Hippocampal formation (tissue), 2 donors: ENCODE measurements around the gene SEC63.
A peak's percentile ranks its signal among the peaks of the same experiment; 100 is the strongest.
"Not testable (repeated sequence)": the region's sequence is repeated elsewhere in the genome, so short reads cannot be mapped to it uniquely, and the experiment has no call there.

Source experiments
- DNase-seq, 2 donors: peaks; one replicate each; lab custom pipeline; 2025; lab: John Stamatoyannopoulos, UW

The SEC63 gene, protein sequence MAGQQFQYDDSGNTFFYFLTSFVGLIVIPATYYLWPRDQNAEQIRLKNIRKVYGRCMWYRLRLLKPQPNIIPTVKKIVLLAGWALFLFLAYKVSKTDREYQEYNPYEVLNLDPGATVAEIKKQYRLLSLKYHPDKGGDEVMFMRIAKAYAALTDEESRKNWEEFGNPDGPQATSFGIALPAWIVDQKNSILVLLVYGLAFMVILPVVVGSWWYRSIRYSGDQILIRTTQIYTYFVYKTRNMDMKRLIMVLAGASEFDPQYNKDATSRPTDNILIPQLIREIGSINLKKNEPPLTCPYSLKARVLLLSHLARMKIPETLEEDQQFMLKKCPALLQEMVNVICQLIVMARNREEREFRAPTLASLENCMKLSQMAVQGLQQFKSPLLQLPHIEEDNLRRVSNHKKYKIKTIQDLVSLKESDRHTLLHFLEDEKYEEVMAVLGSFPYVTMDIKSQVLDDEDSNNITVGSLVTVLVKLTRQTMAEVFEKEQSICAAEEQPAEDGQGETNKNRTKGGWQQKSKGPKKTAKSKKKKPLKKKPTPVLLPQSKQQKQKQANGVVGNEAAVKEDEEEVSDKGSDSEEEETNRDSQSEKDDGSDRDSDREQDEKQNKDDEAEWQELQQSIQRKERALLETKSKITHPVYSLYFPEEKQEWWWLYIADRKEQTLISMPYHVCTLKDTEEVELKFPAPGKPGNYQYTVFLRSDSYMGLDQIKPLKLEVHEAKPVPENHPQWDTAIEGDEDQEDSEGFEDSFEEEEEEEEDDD

DNA sequence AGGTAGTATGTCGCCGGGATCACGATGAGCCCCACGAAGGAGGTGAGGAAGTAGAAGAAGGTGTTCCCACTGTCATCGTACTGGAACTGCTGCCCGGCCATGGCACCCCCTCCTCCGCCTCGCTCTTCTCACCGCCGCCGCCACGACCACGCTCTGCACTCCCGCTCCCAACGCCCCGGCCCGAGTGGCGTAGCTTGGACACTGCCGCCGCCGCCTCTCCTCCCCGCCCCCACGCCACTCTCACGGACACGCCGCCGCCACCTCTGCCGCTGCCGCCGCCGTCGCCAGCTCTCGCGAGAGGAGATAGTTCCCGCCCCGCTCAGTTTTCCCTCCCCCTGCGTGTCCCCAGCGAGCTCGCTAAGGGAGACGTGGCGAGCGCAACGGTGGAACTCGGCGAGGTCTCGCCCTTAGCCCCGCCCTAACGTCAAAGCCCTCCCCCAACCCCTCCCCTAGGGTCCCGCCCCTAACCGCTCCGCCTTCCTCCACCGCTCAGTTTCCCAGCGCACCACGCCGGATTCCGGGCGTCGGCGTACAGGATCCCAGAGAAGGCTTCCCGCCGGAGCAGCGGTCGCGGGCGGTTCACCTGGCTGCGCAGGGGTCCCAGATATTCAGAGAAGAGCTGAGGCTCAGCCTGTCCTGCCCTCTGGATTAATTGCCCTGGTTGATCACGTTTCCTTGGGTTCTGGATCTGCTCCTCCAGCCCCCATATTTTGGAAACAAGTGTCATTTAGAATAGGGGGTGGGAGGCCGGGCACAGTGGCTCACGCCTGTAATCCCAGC lies at the start of gene SEC63:
SEC63 (minus strand) TSS at position 300 of the 780 bp plus-strand sequence; CDS start at position 101, 199 bp downstream.
- peak; percentile 98 for DNase-seq

DNA sequence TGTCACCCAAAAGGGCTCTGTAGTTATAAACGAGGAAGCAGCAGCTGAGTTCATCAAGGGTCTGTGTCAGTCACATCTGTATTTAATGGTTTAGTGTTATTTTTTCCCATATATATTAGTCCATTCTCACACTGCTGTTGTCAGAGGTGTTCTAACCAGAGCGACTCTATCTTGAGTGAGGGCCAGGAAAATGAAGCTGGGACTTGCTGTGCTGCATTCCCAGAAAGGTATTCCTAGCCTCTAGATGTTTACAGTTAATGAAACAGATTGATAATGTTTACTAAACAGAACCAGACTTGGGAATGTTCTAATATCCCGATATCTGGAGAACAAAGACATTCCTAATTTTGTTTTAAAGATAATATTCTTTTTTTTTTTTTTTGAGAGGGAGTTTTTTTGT lies 48.0 kb upstream of the SEC63 start:
- no peak for DNase-seq

DNA sequence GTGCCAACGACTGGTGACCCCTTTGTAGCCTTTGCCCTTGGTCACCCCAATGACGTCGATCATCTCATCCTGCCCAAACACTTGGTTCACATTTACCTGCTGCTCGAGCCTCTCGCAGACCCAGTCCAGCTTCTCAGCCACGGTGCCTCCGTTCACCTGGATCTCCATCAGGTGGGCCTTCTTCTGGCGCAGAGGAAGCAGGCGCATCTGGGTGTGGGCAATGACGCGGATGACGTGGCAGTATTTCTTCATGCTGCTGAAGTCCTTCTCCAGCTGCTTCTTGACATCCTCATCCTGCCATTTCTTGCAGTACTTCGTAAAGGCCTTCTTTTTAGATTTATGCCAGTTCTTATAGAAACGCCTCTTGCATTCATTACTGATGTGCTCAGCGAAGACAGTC lies 46.9 kb upstream of the SEC63 start:
- no peak for DNase-seq

DNA sequence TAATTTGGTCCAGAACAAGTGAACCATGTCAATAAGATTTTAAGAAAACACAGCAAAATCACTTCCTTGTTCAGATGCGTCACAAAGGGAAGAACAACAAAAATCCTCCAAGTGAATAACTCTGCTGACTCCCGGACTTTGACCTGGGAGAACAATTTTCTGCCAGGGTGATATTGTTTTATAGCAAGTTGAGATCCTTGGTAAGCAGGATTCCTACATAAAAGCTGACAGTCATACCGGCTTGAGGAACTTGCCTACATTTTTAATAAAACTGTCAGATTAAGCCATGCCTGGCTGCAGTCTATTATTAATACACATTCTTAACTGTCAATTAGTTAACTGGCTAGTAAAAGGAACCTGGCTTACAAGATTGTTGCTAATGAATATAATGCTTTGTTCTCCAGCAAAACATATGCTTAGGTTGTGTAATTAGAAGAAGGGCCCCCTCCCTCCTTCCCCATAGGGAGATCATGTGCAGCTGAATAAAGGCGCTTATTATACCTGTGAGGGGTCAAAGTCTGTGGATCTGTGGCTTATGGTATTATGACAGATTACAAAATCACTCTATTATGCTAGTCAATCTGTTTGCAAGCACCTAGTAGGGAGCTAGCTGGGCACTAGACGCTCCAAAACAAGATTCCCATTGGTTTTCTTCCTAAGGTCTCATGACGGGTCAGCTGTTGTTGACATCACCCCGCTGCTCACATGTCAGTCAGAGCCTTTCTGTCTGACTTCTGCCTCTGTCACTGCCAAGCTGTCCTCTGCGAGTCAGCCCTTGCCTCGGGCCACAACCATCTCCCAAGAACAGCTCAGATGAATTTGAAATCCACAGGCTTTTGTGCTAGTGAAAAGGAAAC lies 44.6 kb upstream of the SEC63 start:
- DNase-seq = peak; percentile 75 to 92

DNA sequence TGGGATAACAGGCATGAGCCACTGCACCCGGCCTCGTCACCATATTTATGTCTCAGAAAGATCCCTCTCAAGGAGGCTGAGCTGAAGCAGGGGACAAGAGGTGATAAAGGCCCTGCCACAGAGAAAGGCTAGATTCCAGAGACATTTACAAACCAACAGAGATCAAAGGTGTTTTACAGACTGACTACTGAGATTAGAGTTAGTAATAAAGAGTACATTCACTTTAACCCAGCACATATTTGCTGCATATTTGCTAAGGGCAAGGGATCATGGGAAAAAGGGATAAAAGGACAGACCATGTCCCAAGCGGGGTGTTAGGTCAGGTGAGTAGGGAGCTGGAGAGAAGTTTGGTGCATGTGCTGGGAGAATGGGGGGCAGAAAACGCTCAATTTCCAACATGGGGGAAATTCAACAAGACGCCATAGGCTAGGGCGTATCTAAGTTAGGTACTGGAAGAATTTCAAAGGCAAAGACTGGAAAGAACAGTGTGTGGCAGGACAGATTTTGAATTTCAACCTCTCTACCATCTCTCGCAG lies 43.8 kb upstream of the SEC63 start:
- DNase-seq = no peak

DNA sequence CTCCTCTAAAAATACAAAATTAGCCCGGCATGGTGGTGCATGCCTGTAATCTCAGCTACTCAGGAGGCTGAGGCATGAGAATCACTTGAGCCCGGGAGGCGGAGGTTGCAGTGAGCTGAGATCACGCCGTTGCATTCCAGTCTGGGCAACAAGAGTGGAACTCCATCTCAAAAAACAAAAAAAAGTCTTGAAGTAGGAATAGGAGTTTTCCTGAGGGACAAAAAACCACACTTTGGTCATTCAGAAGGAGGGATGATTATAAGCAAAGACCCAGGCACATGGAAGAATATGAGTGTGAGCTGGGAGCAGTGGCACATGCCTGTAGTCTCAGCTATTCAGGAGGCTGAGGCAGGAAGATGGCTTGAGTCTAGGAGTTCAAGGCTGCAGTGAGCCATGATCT lies 42.3 kb upstream of the SEC63 start:
- not testable (repeated sequence) for DNase-seq

DNA sequence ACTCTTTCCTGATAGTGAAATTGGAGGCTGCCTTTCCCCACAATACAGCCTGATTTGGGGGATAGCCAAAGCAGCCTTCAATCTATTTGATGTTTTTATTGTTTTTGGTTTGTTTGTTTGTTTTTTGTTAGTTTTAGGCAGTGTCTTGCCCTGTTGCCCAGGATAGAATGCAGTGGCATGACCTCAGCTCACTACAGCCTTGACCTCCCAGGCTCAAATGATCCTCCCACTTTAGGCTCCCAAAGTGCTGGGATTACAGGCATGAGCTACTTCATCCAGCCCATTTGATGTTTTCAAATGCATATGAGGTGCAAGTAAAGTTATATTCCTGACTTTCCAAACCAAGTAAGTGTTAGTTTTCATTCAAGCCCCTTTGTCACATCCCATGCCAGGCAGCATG lies 41.3 kb upstream of the SEC63 start:
- no peak for DNase-seq

DNA sequence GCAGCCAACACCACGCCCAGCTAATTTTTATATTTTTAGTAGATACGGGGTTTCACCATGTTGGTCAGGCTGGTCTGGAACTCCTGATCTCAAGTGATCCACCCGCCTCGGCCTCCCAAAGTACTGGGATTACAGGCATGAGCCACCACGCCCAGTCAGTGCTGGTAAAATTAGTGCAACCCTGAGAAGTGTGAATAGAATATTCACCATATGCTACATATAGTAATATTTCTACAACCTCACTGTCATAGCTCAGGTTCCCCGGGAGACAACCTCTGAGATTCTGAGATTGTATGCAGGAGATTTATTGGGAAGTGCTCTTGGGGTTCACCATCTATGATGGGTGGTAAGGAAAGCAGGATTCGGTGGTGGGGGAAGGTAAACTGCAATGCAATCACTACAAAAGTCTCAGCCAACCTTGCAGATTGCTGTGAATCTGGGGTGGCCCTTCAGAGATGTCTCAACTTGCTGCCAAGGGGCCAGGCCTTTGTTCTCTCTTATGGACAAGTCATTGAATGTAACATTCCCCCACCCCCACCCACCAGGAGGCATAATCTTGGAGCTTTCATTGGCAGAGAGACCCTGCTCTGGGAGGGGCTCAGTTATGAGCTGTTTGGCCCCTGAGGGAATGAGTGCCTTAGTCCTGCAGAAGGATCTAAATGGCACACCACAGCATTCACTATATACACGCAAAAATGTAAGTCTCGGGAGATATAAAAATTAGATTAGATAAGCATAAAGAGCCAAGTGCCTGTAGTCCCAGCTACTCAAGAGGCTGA lies 34.0 kb upstream of the SEC63 start:
- DNase-seq = no peak

DNA sequence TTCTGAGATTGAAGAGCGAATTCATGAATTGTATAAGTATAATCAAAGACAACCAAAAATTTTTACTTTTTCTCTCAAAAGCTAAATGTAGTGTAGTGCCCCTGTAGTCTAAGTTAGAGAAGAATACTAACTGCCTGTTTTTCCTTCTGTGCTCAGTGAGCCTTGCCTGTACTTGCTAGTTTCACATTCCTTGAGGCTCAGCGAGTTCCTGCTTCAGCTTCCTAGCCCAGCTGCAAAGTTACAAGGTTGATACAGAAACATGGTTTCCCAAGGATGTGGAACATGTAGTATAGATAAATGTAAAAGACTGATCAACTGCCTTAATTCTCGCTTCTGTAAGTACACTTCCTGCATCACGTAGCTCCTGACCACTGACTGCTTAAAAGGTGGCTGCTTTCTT lies 33.1 kb upstream of the SEC63 start:
- no peak for DNase-seq

DNA sequence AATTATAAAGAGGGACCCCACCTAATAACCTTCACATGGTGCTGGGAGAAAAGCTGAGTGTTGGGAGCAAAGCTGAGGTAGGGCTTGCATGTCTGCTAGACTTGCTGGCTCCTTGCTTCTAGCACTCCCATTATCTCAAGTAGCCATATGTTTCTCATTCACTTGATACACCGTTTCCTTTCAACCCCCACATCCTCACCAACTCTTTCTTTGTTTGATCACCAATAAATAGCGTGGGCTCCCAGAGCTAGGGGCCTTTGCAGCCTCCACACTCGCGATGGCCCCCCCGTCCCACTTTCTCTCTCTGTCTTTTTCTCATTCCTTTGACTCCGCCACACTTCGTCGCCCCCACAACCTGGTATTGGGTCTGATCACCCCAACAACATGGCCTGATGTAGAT lies 32.6 kb upstream of the SEC63 start:
- not testable (repeated sequence) for DNase-seq

DNA sequence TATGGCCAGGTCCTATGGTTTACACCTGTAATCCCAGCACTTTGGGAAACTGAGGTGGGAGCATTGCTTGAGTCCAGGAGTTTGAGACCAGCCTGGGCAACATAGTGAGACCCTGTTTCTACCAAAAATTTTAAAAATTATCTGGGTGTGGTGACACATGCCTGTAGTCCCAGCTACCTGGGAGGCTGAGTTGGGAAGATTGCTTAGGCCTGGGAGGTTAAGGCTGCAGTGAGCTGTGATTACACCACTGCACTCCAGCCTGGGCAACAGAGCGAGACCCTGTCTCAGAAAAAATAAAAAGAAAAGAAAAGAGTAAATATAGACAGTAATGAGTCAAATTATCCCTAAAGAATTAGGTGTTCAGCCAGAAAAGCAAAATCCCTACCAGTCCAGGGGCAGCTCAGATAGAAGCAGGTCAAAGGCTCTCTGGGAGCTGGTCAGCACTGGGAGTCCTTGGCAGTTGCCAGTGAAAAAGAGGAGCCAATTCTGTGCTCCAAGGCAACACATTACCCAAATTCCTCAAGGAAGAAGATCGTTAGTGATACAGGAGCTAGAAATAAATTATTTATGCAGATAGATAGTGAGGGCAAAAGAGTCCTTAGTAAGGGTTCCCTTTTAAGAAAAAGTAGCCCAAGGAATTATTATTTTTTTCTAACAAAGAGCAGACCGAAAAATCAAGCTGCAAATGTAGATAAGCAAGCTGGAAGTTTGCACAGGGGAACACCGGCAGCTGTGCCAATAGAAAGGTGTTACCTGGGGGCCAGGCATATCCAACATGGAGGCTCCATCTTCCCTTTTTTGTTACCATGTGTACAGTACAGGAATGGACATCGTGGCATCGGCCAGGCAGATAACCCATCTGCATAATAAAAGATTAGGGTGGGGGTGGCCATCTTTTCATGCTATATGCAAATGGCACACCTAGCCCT lies 31.4 kb upstream of the SEC63 start:
- DNase-seq = no peak

DNA sequence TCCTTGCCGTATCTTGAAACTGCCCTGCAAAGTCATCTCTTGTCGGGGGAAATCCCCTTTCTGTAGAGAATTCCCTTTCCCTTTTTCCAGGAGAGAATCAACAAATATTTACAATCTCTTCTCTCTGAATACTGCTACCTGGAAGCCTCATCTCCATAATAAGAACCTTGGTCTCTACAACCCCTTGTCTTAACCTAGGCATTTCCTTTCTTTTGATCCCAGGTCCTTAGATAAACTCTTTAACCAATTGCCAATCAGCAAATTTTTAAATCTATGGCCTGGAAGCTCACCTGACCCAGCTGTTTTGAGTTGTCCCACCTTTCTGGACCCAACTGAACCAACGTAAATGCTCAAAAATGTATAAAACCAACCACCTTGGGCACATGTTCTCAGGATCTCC lies 30.6 kb upstream of the SEC63 start:
- DNase-seq = no peak

DNA sequence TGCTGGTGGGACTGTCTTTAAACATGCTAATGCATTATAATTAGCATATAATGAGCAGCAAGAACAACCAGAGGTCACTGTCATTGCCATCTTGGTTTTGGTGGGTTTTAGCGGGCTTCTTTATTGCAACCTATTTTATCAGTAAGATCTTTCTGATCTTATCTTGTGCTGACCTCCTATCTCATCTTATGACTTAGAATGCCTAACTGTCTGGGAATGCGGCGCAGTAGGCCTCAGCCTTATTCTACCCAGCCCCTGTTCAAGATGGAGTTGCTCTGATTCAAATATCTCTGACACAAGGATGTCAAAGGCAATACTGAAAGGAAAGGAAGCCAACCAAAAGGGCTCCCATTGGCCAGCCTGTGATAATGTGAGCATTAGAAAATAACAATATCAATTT lies 29.8 kb upstream of the SEC63 start:
- DNase-seq = no peak

DNA sequence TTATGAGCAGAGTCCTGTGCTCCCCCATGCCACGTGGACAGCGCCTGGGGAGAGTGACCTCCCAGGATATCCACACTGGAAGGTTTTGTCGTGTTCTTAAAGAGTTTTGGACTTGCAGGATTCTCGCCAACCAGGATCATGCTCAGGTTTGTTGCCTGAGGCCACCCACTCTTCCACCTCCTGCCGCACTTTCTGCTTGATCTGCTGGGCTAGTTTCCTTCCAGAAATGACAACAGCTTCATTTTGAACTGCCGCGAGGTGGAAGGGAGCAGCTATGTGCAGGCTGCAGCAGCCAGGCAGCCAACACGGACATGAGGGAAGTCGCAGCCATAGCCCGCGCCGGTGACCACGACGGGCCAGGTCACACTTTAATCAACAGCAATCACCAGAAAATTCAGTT lies 27.7 kb upstream of the SEC63 start:
- DNase-seq = no peak

DNA sequence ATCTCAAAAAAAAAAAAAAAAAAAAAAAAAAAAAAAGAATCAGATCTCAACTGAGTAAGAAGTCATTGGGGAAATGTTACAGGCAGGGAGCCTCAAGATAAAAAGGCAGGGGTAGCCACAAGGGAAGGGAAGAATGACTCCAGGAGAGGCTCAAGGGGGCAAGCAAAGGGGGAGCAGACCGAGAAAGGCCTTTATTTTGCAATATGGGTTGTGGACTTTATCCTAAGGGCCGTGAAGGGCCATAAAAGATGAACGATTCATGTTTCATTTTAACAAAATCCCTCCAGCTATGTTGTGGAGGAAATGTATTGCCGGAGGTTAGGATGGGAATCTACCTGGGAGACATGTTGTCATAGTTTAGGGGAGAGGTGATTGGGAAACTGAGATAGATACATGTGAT lies 25.8 kb upstream of the SEC63 start:
- no peak for DNase-seq

DNA sequence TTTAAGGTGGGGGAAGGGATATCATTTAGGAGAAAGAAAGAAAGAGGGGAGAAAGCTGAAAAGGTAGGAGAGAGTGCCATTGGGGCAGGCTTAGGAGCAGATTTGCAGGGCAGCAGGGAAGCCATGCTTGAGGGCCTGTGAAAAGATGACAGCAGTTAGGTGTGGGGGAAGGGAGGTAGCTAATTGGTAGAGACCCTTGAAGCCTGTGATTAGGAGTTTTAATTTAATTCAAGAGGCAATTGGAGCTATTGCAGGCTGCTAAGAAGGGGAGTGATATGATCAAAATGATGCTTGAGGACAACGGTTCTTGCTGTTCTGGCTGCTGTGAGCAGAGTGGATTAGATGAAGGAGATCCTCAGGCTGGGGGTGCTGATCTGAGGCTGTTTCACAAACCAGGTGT lies 24.5 kb upstream of the SEC63 start:
- DNase-seq = no peak

DNA sequence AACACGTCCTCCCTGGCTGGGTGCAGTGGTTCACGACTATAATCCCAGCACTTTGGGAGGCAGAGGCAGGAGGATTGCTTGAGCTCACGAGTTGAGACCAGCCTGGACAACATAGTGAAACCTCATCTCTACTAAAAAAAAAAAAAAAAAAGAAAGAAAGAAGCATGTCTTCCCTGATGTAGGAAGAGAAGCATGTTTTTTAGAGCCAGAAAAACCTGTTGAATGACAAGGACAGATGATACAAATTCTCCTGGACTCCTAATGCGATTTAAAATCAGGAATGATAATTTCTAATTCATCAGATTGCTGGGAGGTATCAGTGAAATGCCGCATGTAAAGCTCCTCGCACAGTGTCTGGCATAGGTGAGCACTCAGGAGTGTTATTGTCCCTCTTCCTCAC lies 23.7 kb upstream of the SEC63 start:
- DNase-seq = no peak

DNA sequence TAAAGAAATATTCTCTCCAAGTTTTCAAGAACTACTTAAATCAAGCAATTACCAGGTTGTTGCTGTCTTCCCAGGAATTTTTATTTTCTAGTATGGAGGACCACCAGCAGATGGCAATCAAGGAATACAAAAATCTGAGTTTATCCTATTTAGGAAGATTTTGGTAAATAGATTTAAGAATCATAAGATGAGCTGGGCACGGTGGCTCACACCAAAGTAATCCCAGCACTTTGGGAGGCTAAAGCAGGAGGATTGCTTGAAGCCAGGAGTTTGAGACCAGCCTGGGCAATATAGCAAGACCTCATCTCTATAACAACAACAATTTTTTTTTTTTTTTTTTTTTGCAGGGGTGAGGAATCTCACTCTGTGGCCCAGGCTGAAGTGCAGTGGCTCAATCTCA lies 19.3 kb upstream of the SEC63 start:
- DNase-seq = peak in 1 of 2 donors; percentile 68

DNA sequence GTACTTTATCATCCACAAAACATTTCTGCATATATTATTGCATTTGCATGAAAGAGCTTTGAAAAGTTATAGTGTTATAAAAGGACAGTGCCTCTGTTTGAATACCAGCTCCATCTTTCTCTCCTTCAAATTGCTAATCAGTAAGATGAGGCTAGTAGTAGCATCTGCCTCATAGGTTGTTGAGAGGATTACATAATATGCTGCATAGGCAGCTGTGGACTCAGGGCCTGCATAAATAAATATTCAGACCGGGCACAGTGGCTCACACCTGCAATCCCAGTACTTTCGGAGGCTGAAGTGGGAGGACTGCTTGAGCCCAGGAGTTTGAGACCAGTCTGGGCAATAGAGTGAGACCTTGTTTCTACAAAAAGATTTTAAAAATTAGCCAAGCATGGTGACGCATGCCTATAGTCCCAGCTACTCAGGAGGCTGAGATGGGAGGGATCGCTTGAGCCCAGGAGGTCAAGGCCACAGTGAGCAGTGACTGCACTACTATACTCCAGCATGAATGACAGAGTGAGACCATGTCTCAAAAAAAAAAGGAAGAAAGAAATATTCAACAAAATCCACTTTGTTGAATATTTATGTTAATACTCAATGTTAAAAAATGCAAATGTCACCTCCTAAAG lies 18.3 kb upstream of the SEC63 start:
- no peak for DNase-seq
